CD4-positive, CD25-positive, alpha-beta regulatory T cell (primary cell): ENCODE measurements around the gene SNRPB. TPM values are rescaled to one million over a fixed set of nuclear protein-coding genes. Genes with fewer than 3 reads are reported as not detected.

Experiments used
- ATAC-seq, 2 donors: fragments of 150-1000 bp; cut with Tn5 transposase; one replicate each; pipeline ENCODE4 v1.10.0; 2021; ENCODE audit warnings: low read depth in 2 of 2, moderate number of reproducible peaks in 2 of 2, moderate library complexity in 1 of 2
- DNase-seq, 3 donors: peaks; one replicate each; pipeline versions ENCODE4 v3.0.0 to v3.0.0-alpha.2; 2012 to 2022; ENCODE audit warnings: mixed read lengths in 1 of 3
- H3K27ac ChIP-seq: one replicate; pipeline ENCODE4 v1.7.0; 2013; ENCODE audit warnings: mild to moderate bottlenecking, low read length; ENCODE audit not compliant: insufficient read depth, poor library complexity, severe bottlenecking
- H3K27me3 ChIP-seq: one replicate; pipeline ENCODE4 v1.7.0; 2013; ENCODE audit warnings: low read length; ENCODE audit not compliant: control insufficient read depth, insufficient read depth
- H3K36me3 ChIP-seq: one replicate; pipeline ENCODE4 v1.7.0; 2013; ENCODE audit warnings: mild to moderate bottlenecking, low read length, moderate library complexity; ENCODE audit not compliant: control insufficient read depth, insufficient read depth
- H3K4me1 ChIP-seq: 2 replicates; pipeline ENCODE4 v1.7.0; 2013; ENCODE audit warnings: mild to moderate bottlenecking, low read length; ENCODE audit not compliant: insufficient read depth, control insufficient read depth, poor library complexity, severe bottlenecking
- H3K4me3 ChIP-seq: one replicate; pipeline ENCODE4 v1.7.0; 2013; ENCODE audit warnings: low read depth, mild to moderate bottlenecking, low read length, moderate library complexity
- H3K9me3 ChIP-seq, 2 experiments: 1 replicate in 1 of 2; 2 replicates in 1 of 2; pipeline ENCODE4 v1.7.0; 2013; ENCODE audit warnings: low read length in 2 of 2, mild to moderate bottlenecking in 1 of 2, moderate library complexity in 1 of 2; ENCODE audit not compliant: control insufficient read depth in 2 of 2
- H3K27ac Mint-ChIP-seq, 3 donors: one replicate each; pipeline ENCODE4 v1.8.0; 2020 to 2022; ENCODE audit warnings: mild to moderate bottlenecking in 3 of 3, mixed read lengths in 3 of 3, moderate library complexity in 2 of 3
- H3K27me3 Mint-ChIP-seq: one replicate; pipeline ENCODE4 v1.8.0; 2022; ENCODE audit warnings: mild to moderate bottlenecking, mixed read lengths
- H3K36me3 Mint-ChIP-seq: one replicate; pipeline ENCODE4 v1.8.0; 2020; ENCODE audit warnings: mixed read lengths
- H3K4me1 Mint-ChIP-seq, 4 donors: one replicate each; pipeline ENCODE4 v1.8.0; 2020 to 2022; ENCODE audit warnings: mixed read lengths in 4 of 4, mild to moderate bottlenecking in 1 of 4
- H3K4me3 Mint-ChIP-seq, 4 donors: one replicate each; pipeline ENCODE4 v1.8.0; 2020 to 2022; ENCODE audit warnings: mild to moderate bottlenecking in 4 of 4, mixed read lengths in 4 of 4, moderate library complexity in 3 of 4
- H3K9me3 Mint-ChIP-seq, 7 donors: one replicate each; pipeline ENCODE4 v1.8.0; 2020 to 2022; ENCODE audit warnings: mixed read lengths in 7 of 7, mild to moderate bottlenecking in 3 of 7, moderate library complexity in 2 of 7
- polyA plus RNA-seq, 4 donors: library from polyadenylated mRNA; unstranded; fragments of 300-500 nt; fragmentation: Illumina TruSeq; gene quantifications; one replicate each; pipeline ENCODE4 v1.2.3, GENCODE V29; 2021
- total RNA-seq: library from RNA; stranded (reverse); gene quantifications from one replicate; pipeline ENCODE4 v1.2.3, GENCODE V29; 2022

The SNRPB gene
- total and polyA plus RNA-seq, 5 donors from 2014 or later = 132 to 370 (median 290) TPM

- no peak overlapping the region for H3K4me3 Mint-ChIP-seq
- Histone ChIP-seq H3K27me3 (no peaks in the 10 kb centered on the region), H3K9me3 (no peaks in the 10 kb centered on the region), H3K4me1 (no peaks in the 10 kb centered on the region), H3K27ac (no peak overlapping the region), H3K4me3 (no peak overlapping the region), H3K36me3 (peaks cover 70% of the 10 kb centered on the region)
- ATAC-seq (no peak), DNase-seq (no peak)
- H3K27me3 Mint-ChIP-seq = no peaks in the 10 kb centered on the region
- peaks cover 0 to 9% (median 0%) of the 10 kb centered on the region in 4 donors for H3K4me1 Mint-ChIP-seq
- H3K36me3 Mint-ChIP-seq = peaks cover 51% of the 10 kb centered on the region
- no peak overlapping the region for H3K27ac Mint-ChIP-seq
- H3K9me3 Mint-ChIP-seq = no peaks in the 10 kb centered on the region
Observed at GRCh38 chr20:2459981-2460751, 10.4 kb downstream of the SNRPB start.

- H3K27ac ChIP-seq = no peak overlapping the region
- ATAC-seq (no peak), DNase-seq (no peak)
- H3K36me3 ChIP-seq = peaks cover 58% of the 10 kb centered on the region
- H3K27me3 ChIP-seq = no peaks in the 10 kb centered on the region
- no peak overlapping the region for H3K4me3 ChIP-seq
- H3K27ac Mint-ChIP-seq = no peak overlapping the region
- no peaks in the 10 kb centered on the region for H3K9me3 ChIP-seq
- peaks cover 44% of the 10 kb centered on the region for H3K36me3 Mint-ChIP-seq
- H3K4me1 Mint-ChIP-seq = peaks cover 0 to 7% (median 0%) of the 10 kb centered on the region in 4 donors
- no peaks in the 10 kb centered on the region for H3K9me3 Mint-ChIP-seq
- H3K4me3 Mint-ChIP-seq = no peak overlapping the region
- H3K4me1 ChIP-seq = no peaks in the 10 kb centered on the region
- no peaks in the 10 kb centered on the region for H3K27me3 Mint-ChIP-seq
Observed at GRCh38 chr20:2458919-2459499, 11.6 kb downstream of the SNRPB start.

- Histone ChIP-seq H3K4me1 (no peaks in the 10 kb centered on the region), H3K36me3 (peaks cover 28% of the 10 kb centered on the region), H3K4me3 (no peak overlapping the region), H3K9me3 (no peaks in the 10 kb centered on the region), H3K27ac (no peak overlapping the region), H3K27me3 (no peaks in the 10 kb centered on the region)
- peak overlapping the region in 1 of 3 donors; percentile 23 for H3K27ac Mint-ChIP-seq
- peaks cover 16% of the 10 kb centered on the region for H3K36me3 Mint-ChIP-seq
- ATAC-seq (no peak), DNase-seq (no peak)
- H3K4me3 Mint-ChIP-seq = no peak overlapping the region
- H3K9me3 Mint-ChIP-seq = no peaks in the 10 kb centered on the region
- no peaks in the 10 kb centered on the region for H3K27me3 Mint-ChIP-seq
- H3K4me1 Mint-ChIP-seq = peaks cover 0 to 3% (median 0%) of the 10 kb centered on the region in 4 donors
Observed at GRCh38 chr20:2455771-2456497, 14.7 kb downstream of the SNRPB start.

GRCh38 chr20:2453792-2454191, 16.8 kb downstream of the SNRPB start:
- Mint-ChIP-seq H3K4me3 (peak overlapping the region in 1 of 4 donors; percentile 65), H3K27ac (no peak overlapping the region), H3K4me1 (peaks cover 6 to 12% (median 9%) of the 10 kb centered on the region in 4 donors), H3K9me3 (peaks cover 0 to 1% (median 0%) of the 10 kb centered on the region in 7 donors), H3K27me3 (no peaks in the 10 kb centered on the region), H3K36me3 (peaks cover 2% of the 10 kb centered on the region)
- no peak for ATAC-seq
- no peak for DNase-seq
- Histone ChIP-seq H3K36me3 (peaks cover 6% of the 10 kb centered on the region), H3K27me3 (no peaks in the 10 kb centered on the region), H3K4me1 (no peaks in the 10 kb centered on the region), H3K4me3 (no peak overlapping the region), H3K27ac (no peak overlapping the region), H3K9me3 (no peaks in the 10 kb centered on the region)

GRCh38 chr20:2451939-2452732, 18.5 kb downstream of the SNRPB start:
- no peak overlapping the region for H3K4me3 Mint-ChIP-seq

GRCh38 chr20:2451422-2451821, 19.2 kb downstream of the SNRPB start:
- no peak overlapping the region for H3K27ac Mint-ChIP-seq

More at GRCh38 chr20:2451939-2452732, 18.5 kb downstream of the SNRPB start:
- Histone ChIP-seq H3K36me3 (no peaks in the 10 kb centered on the region), H3K27ac (no peak overlapping the region), H3K27me3 (no peaks in the 10 kb centered on the region), H3K4me3 (no peak overlapping the region), H3K4me1 (no peaks in the 10 kb centered on the region), H3K9me3 (no peaks in the 10 kb centered on the region)
- H3K27ac Mint-ChIP-seq = no peak overlapping the region
- DNase-seq (peak; percentile 31 to 61 (median 32)), ATAC-seq (no peak)
- peaks cover 6 to 12% (median 8%) of the 10 kb centered on the region in 4 donors for H3K4me1 Mint-ChIP-seq
- no peaks in the 10 kb centered on the region for H3K27me3 Mint-ChIP-seq
- peaks cover 3% of the 10 kb centered on the region for H3K36me3 Mint-ChIP-seq
- H3K9me3 Mint-ChIP-seq = peaks cover 0 to 1% (median 0%) of the 10 kb centered on the region in 7 donors

GRCh38 chr20:2449386-2449785, 21.2 kb downstream of the SNRPB start:
- DNase-seq (no peak), ATAC-seq (no peak)
- Mint-ChIP-seq H3K27me3 (no peaks in the 10 kb centered on the region), H3K4me1 (peaks cover 6 to 12% (median 8%) of the 10 kb centered on the region in 4 donors), H3K36me3 (peaks cover 6% of the 10 kb centered on the region), H3K27ac (no peak overlapping the region), H3K4me3 (no peak overlapping the region), H3K9me3 (peaks cover 0 to 3% (median 0%) of the 10 kb centered on the region in 7 donors)
- no peak overlapping the region for H3K27ac ChIP-seq
- no peaks in the 10 kb centered on the region for H3K36me3 ChIP-seq
- no peaks in the 10 kb centered on the region for H3K27me3 ChIP-seq
- no peaks in the 10 kb centered on the region for H3K4me1 ChIP-seq
- H3K4me3 ChIP-seq = no peak overlapping the region
- peaks cover 0 to 2% of the 10 kb centered on the region in 2 experiments for H3K9me3 ChIP-seq

More at GRCh38 chr20:2451422-2451821, 19.2 kb downstream of the SNRPB start:
- H3K27me3 ChIP-seq = no peaks in the 10 kb centered on the region
- Mint-ChIP-seq H3K4me3 (no peak overlapping the region), H3K27me3 (no peaks in the 10 kb centered on the region), H3K36me3 (peaks cover 6% of the 10 kb centered on the region), H3K9me3 (peaks cover 0 to 3% (median 0%) of the 10 kb centered on the region in 7 donors), H3K4me1 (peaks cover 6 to 12% (median 8%) of the 10 kb centered on the region in 4 donors)
- H3K4me3 ChIP-seq = no peak overlapping the region
- peaks cover 0 to 2% of the 10 kb centered on the region in 2 experiments for H3K9me3 ChIP-seq
- no peaks in the 10 kb centered on the region for H3K4me1 ChIP-seq
- H3K36me3 ChIP-seq = no peaks in the 10 kb centered on the region
- no peak overlapping the region for H3K27ac ChIP-seq
- ATAC-seq (no peak), DNase-seq (no peak)
